Osteoblast (primary cell): ENCODE results near the gene MMP24OS. TPM values are rescaled to one million over a fixed set of nuclear protein-coding genes. Genes with fewer than 3 reads are reported as not detected.

ENCODE experiments used
- DNase-seq: peaks from one replicate; pipeline ENCODE4 v3.0.0; 2011; ENCODE audit warnings: low spot score, mixed read lengths; ENCODE audit not compliant: insufficient read length; ENCODE audit errors: missing footprints
- H2AFZ ChIP-seq: 2 replicates; pipeline ENCODE4 v1.6.0; 2011; ENCODE audit warnings: mild to moderate bottlenecking, low read length
- H3K27ac ChIP-seq: 2 replicates; pipeline ENCODE4 v1.5.1; 2011; ENCODE audit warnings: mild to moderate bottlenecking, low read depth, low read length, moderate library complexity
- H3K27me3 ChIP-seq: 2 replicates; pipeline ENCODE4 v1.6.0; 2012; ENCODE audit warnings: mild to moderate bottlenecking, control low read depth, inconsistent platforms, low read length, moderate library complexity; ENCODE audit not compliant: insufficient read depth
- H3K36me3 ChIP-seq: 2 replicates; pipeline ENCODE4 v1.5.1; 2011; ENCODE audit warnings: mild to moderate bottlenecking, low read length, control low read depth, moderate library complexity; ENCODE audit not compliant: insufficient read depth
- H3K4me1 ChIP-seq: 2 replicates; pipeline ENCODE4 v1.5.1; 2011; ENCODE audit warnings: mild to moderate bottlenecking, low read length, control low read depth, moderate library complexity; ENCODE audit not compliant: insufficient read depth
- H3K4me2 ChIP-seq: 2 replicates; pipeline ENCODE4 v1.6.0; 2011; ENCODE audit warnings: mild to moderate bottlenecking, low read length; ENCODE audit not compliant: insufficient read depth
- H3K4me3 ChIP-seq: fragments of 200-600 bp; sonication (generic); 3 replicates; pipeline ENCODE4 v1.5.1; 2012; ENCODE audit warnings: mild to moderate bottlenecking, low read length, inconsistent platforms; ENCODE audit not compliant: insufficient read depth
- H3K79me2 ChIP-seq: 2 replicates; pipeline ENCODE4 v1.6.0; 2012; ENCODE audit warnings: mild to moderate bottlenecking, low read length, control low read depth, inconsistent platforms; ENCODE audit not compliant: insufficient read depth
- H3K9me3 ChIP-seq: 2 replicates; pipeline ENCODE4 v1.5.1; 2011; ENCODE audit warnings: low read depth, low read length, control low read depth
- H4K20me1 ChIP-seq: 2 replicates; pipeline ENCODE4 v1.6.0; 2012; ENCODE audit warnings: mild to moderate bottlenecking, low read length, control low read depth; ENCODE audit not compliant: insufficient read depth
- CTCF ChIP-seq: IDR thresholded peaks from 2 replicates; pipeline ENCODE4 v1.5.1; 2011; ENCODE audit warnings: mild to moderate bottlenecking, low read depth, low read length, moderate library complexity; ENCODE audit errors: extremely low read depth
- total RNA-seq: library from RNA; depleted of rRNA; stranded (reverse); fragments of >200 nt; gene quantifications from 2 replicates; pipeline ENCODE4 v1.2.3, GENCODE V29; 2012

Gene MMP24OS
- 22.1 and 30.9 TPM in 2 replicates for total RNA-seq

GRCh38 chr20:35277531-35278395, at the start of gene MMP24OS:
Gene MMP24OS (minus strand): TSS chr20:35278122. CDS start chr20:35277929, 193 bp downstream.
- H3K4me1 ChIP-seq: peaks cover 13% of the 10 kb centered on the region
- DNase-seq: peak; percentile 98
- H4K20me1 ChIP-seq: peaks cover 15% of the 10 kb centered on the region
- TF ChIP-seq CTCF: peak; percentile 9
- H3K36me3 ChIP-seq: peaks cover 65% of the 10 kb centered on the region
- H3K4me2 ChIP-seq: peak within 1 kb of the TSS; percentile 90
- H3K27ac ChIP-seq: peak within 1 kb of the TSS; percentile 78
- no peaks in the 10 kb centered on the region for H3K9me3 ChIP-seq
- no peak within 1 kb of the TSS for H2AFZ ChIP-seq
- no peaks in the 10 kb centered on the region for H3K27me3 ChIP-seq
- peak within 1 kb of the TSS; percentile 80 for H3K4me3 ChIP-seq
- H3K79me2 ChIP-seq: peaks cover 61% of the 10 kb centered on the region

GRCh38 chr20:35327074-35327976, 49.4 kb upstream of the MMP24OS start:
- Histone ChIP-seq H3K36me3 (peaks cover 4% of the 10 kb centered on the region), H3K4me1 (peaks cover 17% of the 10 kb centered on the region), H4K20me1 (no peaks in the 10 kb centered on the region), H2AFZ (no peak overlapping the region), H3K4me2 (no peak overlapping the region), H3K9me3 (no peaks in the 10 kb centered on the region), H3K4me3 (no peak overlapping the region), H3K79me2 (no peaks in the 10 kb centered on the region), H3K27ac (no peak overlapping the region), H3K27me3 (no peaks in the 10 kb centered on the region)
- no peak for TF ChIP-seq CTCF
- no peak for DNase-seq

GRCh38 chr20:35326740-35327073, 48.8 kb upstream of the MMP24OS start:
- Histone ChIP-seq H3K36me3 (peaks cover 4% of the 10 kb centered on the region), H3K27ac (no peak overlapping the region), H3K4me1 (peaks cover 17% of the 10 kb centered on the region)

More at GRCh38 chr20:35326740-35327073, 48.8 kb upstream of the MMP24OS start:
- H3K4me3 ChIP-seq: no peak overlapping the region
- no peak overlapping the region for H3K4me2 ChIP-seq
- H3K9me3 ChIP-seq: no peaks in the 10 kb centered on the region
- no peak overlapping the region for H2AFZ ChIP-seq
- DNase-seq: no peak
- no peak for TF ChIP-seq CTCF
- no peaks in the 10 kb centered on the region for H3K27me3 ChIP-seq
- no peaks in the 10 kb centered on the region for H3K79me2 ChIP-seq
- H4K20me1 ChIP-seq: no peaks in the 10 kb centered on the region
